ENCODE data around the gene PTPDC1. TPM values are rescaled to one million over a fixed set of nuclear protein-coding genes. Genes with fewer than 3 reads are reported as not detected.

Gene PTPDC1, protein sequence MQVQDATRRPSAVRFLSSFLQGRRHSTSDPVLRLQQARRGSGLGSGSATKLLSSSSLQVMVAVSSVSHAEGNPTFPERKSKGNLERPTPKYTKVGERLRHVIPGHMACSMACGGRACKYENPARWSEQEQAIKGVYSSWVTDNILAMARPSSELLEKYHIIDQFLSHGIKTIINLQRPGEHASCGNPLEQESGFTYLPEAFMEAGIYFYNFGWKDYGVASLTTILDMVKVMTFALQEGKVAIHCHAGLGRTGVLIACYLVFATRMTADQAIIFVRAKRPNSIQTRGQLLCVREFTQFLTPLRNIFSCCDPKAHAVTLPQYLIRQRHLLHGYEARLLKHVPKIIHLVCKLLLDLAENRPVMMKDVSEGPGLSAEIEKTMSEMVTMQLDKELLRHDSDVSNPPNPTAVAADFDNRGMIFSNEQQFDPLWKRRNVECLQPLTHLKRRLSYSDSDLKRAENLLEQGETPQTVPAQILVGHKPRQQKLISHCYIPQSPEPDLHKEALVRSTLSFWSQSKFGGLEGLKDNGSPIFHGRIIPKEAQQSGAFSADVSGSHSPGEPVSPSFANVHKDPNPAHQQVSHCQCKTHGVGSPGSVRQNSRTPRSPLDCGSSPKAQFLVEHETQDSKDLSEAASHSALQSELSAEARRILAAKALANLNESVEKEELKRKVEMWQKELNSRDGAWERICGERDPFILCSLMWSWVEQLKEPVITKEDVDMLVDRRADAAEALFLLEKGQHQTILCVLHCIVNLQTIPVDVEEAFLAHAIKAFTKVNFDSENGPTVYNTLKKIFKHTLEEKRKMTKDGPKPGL
- 1 to 10 TPM; 5.7 to 6.2 TPM for total RNA-seq
- 1.8 TPM for polyA plus RNA-seq

DNA sequence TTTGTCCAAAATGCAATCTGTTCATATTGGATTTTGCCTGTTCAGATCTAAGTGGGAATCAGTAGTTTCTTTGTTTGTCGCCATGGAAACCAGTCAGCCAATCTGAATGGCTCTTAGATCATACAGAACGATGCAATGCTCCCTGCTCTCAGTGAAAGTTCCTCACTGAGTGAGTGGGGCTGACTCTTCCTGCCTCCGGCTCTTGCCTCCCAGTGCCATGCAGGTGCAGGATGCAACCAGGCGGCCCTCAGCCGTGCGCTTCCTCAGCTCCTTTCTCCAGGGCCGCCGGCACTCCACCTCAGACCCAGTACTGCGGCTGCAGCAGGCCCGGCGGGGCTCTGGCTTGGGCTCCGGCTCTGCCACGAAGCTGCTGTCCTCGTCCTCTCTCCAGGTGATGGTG lies at the start of gene PTPDC1:
Gene PTPDC1 (plus strand): TSS at position 151 of the 400 bp plus-strand sequence. CDS start 67 bp downstream, at position 218.
- CTCF ChIA-PET, result no interaction called here
- Mint-ChIP-seq H3K27ac (peak within 1 kb of the TSS in 1 of 8 donors; percentile 17), H3K36me3 (peaks cover 4 to 12% (median 6%) of the 10 kb centered on the region in 3 donors), H3K4me3 (peak within 1 kb of the TSS in 1 of 7 donors; percentile 7), H3K4me1 (no peaks in the 10 kb centered on the region), H3K9me3 (no peaks in the 10 kb centered on the region), H3K27me3 (no peaks in the 10 kb centered on the region)
- H3K4me3 ChIP-seq (ENCODE audit: low read length), result no peak within 1 kb of the TSS
- no peaks in the 10 kb centered on the region for H3K27me3 ChIP-seq (ENCODE audit: insufficient read depth, low read length, poor library complexity, severe bottlenecking)
- DNase-seq, result no peak
- H3K36me3 ChIP-seq (ENCODE audit: insufficient read depth, low read length), result no peaks in the 10 kb centered on the region
- H3K4me1 ChIP-seq (ENCODE audit: insufficient read depth, low read length), result no peaks in the 10 kb centered on the region
- H3K9me3 ChIP-seq (ENCODE audit: low read length), result no peaks in the 10 kb centered on the region
- peak within 1 kb of the TSS; percentile 14 for H3K27ac ChIP-seq (ENCODE audit: low read depth, low read length)
- POLR2A ChIA-PET, result no interaction called here

DNA sequence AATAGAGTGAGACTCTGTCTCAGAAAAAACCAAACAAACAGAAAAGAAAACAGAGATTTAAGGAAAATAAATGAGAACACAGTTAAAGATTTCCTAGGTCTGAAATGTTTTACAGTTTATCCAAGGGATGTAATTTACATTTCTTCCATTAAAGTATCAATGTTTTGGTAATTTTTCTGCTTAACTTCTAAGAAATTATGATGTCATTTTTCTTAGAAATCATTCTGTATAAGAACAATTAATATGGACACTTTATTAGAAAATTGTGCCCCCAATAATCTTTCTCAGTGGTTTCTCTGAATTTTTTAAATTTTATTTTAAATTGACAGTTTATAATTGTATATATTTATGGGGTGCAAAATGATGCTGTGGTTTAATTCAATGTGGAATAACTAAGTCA lies 49.8 kb upstream of the PTPDC1 start:
- H3K27me3 Mint-ChIP-seq, result peaks cover 0 to 2% of the 10 kb centered on the region in 2 donors

DNA sequence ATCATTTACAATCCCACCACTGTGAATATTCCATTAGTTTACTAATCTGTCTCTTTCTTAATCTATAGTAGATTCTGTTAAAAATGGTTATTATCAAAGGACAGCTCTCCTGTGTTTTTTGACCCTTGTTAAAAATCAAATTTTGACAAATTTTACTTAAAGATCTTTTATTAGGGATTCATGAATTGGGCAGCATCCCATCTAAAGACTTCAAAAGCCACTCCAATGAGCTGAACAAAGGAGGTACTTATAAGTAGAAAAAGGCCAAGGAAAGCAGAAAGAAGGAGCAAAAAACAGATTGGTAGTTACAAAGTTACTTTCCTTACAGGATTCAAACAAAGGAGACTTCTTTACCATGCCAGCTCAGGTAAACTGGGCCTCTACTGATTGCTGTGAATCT lies 44.5 kb upstream of the PTPDC1 start:
- no peaks in the 10 kb centered on the region for H3K36me3 ChIP-seq (ENCODE audit: insufficient read depth, low read length)
- no peak for DNase-seq
- Mint-ChIP-seq H3K27me3 (no peaks in the 10 kb centered on the region), H3K9me3 (no peaks in the 10 kb centered on the region), H3K4me3 (no peak overlapping the region), H3K36me3 (peaks cover 0 to 2% (median 0%) of the 10 kb centered on the region in 3 donors), H3K27ac (no peak overlapping the region), H3K4me1 (no peaks in the 10 kb centered on the region)
- H3K4me1 ChIP-seq (ENCODE audit: insufficient read depth, low read length), result no peaks in the 10 kb centered on the region
- CTCF ChIA-PET, result no interaction called here
- no peak overlapping the region for H3K27ac ChIP-seq (ENCODE audit: low read depth, low read length)
- POLR2A ChIA-PET, result no interaction called here
- H3K9me3 ChIP-seq (ENCODE audit: low read length), result no peaks in the 10 kb centered on the region
- H3K4me3 ChIP-seq (ENCODE audit: low read length), result no peak overlapping the region
- H3K27me3 ChIP-seq (ENCODE audit: insufficient read depth, low read length, poor library complexity, severe bottlenecking), result no peaks in the 10 kb centered on the region

More for the DNA sequence above, 49.8 kb upstream of the PTPDC1 start:
- no peak for DNase-seq
- Mint-ChIP-seq H3K4me3 (peak overlapping the region in 1 of 7 donors; percentile 10), H3K4me1 (peaks cover 18 to 28% (median 27%) of the 10 kb centered on the region in 3 donors), H3K27ac (no peak overlapping the region), H3K36me3 (peaks cover 0 to 4% (median 0%) of the 10 kb centered on the region in 3 donors), H3K9me3 (no peaks in the 10 kb centered on the region)
- ChIA-PET POLR2A (no interaction called here), CTCF (no interaction called here)
- Histone ChIP-seq H3K4me3 (ENCODE audit: low read length) (no peak overlapping the region), H3K9me3 (ENCODE audit: low read length) (no peaks in the 10 kb centered on the region), H3K27me3 (ENCODE audit: insufficient read depth, low read length, poor library complexity, severe bottlenecking) (no peaks in the 10 kb centered on the region), H3K36me3 (ENCODE audit: insufficient read depth, low read length) (no peaks in the 10 kb centered on the region), H3K27ac (ENCODE audit: low read depth, low read length) (no peak overlapping the region), H3K4me1 (ENCODE audit: insufficient read depth, low read length) (peaks cover 14% of the 10 kb centered on the region)

DNA sequence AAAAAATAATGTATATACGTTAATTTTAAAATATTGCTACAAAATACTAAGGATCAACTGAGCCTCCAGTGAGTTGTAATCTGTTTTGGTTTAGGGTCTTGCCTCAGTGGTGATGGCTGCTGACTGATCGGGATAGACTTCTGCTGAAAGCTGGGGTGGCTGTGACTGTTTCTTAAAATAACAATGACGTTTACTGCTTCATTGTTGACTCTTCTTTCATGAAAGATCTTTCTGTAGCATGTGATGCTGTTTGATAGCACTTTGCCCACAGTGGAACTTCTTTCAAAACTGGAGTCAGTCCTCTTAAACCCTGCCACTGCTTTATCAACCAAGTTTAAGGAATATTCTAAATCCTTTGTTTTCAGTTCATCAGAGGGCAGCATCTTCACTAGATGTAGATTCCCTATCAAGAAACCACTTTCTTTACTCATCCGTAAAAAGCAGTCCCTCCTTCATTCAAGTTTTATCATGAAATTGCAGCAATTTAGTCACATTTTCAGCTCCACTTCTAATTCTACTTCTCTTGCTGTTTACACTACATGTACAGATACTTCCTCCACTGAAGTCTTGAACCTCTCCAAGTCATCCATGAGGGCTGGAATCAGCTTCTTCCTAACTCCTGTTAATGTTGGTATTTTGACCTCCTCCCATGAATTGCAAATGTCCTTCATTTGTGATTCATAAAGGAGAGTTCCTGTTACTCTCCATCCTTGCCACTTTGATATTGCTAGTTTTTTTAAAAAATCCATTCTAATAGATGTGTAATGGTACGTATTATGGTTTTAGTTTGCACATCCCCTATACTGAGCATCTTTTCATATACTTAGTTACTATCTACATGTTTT lies 41.5 kb upstream of the PTPDC1 start:
- no peaks in the 10 kb centered on the region for H3K36me3 ChIP-seq (ENCODE audit: insufficient read depth, low read length)
- no peak overlapping the region for H3K4me3 Mint-ChIP-seq
- no peak overlapping the region for H3K4me3 ChIP-seq (ENCODE audit: low read length)
- POLR2A ChIA-PET, result no interaction called here
- DNase-seq, result no peak
- H3K4me1 ChIP-seq (ENCODE audit: insufficient read depth, low read length), result no peaks in the 10 kb centered on the region
- no peaks in the 10 kb centered on the region for H3K27me3 Mint-ChIP-seq
- H3K4me1 Mint-ChIP-seq, result no peaks in the 10 kb centered on the region
- no peak overlapping the region for H3K27ac Mint-ChIP-seq
- H3K36me3 Mint-ChIP-seq, result peaks cover 0 to 2% (median 0%) of the 10 kb centered on the region in 3 donors
- CTCF ChIA-PET, result no interaction called here
- H3K9me3 ChIP-seq (ENCODE audit: low read length), result no peaks in the 10 kb centered on the region
- H3K27me3 ChIP-seq (ENCODE audit: insufficient read depth, low read length, poor library complexity, severe bottlenecking), result no peaks in the 10 kb centered on the region
- H3K9me3 Mint-ChIP-seq, result no peaks in the 10 kb centered on the region
- H3K27ac ChIP-seq (ENCODE audit: low read depth, low read length), result no peak overlapping the region

DNA sequence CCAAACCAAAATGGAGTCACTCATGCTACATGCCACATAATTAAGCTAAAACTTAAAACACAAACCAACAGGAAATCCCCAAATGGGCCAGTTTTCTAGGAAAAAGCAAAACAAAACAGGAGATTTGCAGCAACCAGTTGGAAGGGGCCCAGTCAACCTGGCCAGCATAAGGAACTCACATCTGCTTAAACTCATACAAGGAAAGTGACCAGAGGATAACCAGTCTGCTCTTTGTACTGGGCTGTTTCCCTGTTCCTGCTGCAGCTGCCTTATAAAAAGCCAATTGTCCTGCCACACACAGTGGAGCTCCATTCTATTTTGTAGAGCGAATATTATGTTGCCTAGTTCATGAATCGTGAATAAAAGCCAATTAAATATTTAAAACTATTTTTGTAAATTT lies 29.5 kb upstream of the PTPDC1 start:
- no peaks in the 10 kb centered on the region for H3K4me1 Mint-ChIP-seq
- Histone ChIP-seq H3K27me3 (ENCODE audit: insufficient read depth, low read length, poor library complexity, severe bottlenecking) (no peaks in the 10 kb centered on the region), H3K9me3 (ENCODE audit: low read length) (no peaks in the 10 kb centered on the region), H3K4me3 (ENCODE audit: low read length) (no peak overlapping the region), H3K36me3 (ENCODE audit: insufficient read depth, low read length) (no peaks in the 10 kb centered on the region), H3K4me1 (ENCODE audit: insufficient read depth, low read length) (no peaks in the 10 kb centered on the region), H3K27ac (ENCODE audit: low read depth, low read length) (no peak overlapping the region)
- no peak overlapping the region for H3K27ac Mint-ChIP-seq
- no peak for DNase-seq
- peaks cover 2 to 10% (median 9%) of the 10 kb centered on the region in 3 donors for H3K36me3 Mint-ChIP-seq
- CTCF ChIA-PET, result interaction anchor here (0.9 kb wide), 1 partner anchor 11 kb away, joined by 3 read pairs; no protein-coding TSS in a partner anchor
- H3K4me3 Mint-ChIP-seq, result no peak overlapping the region
- peaks cover 2 to 10% (median 5%) of the 10 kb centered on the region in 5 donors for H3K9me3 Mint-ChIP-seq
- no peaks in the 10 kb centered on the region for H3K27me3 Mint-ChIP-seq
- POLR2A ChIA-PET, result no interaction called here

DNA sequence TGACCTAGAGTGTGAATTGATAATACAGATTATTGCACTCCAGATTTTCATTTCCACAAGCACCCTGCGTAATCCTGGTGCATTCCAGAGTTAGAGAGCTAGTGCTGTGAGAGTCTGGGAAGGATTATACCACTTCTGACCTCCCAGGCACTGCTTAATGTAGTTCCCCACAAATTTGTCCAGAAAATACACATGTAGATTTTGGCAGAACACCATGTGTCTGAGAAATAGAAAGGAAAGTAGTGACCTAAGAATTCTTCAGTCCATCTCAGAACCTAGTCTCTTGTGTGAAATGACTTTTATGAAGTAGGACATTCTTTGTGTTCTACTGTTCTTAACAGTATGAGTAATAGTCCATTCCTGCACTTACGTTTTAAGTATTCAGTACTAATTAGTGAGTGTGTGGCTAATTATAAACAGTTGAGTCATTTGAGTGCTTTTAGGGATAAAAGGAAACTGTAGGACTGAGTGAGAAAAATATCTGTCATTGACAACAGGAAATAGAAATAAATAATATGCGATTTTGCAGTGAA lies 27.8 kb upstream of the PTPDC1 start:
- CTCF ChIA-PET, result interaction anchor here (0.8 kb wide), 1 partner anchor 25 kb away, joined by 3 read pairs; no protein-coding TSS in a partner anchor
- no peak overlapping the region for H3K27ac Mint-ChIP-seq
- H3K9me3 ChIP-seq (ENCODE audit: low read length), result no peaks in the 10 kb centered on the region
- H3K27ac ChIP-seq (ENCODE audit: low read depth, low read length), result no peak overlapping the region
- peaks cover 5 to 16% (median 9%) of the 10 kb centered on the region in 5 donors for H3K9me3 Mint-ChIP-seq
- H3K4me1 Mint-ChIP-seq, result no peaks in the 10 kb centered on the region
- H3K4me3 Mint-ChIP-seq, result no peak overlapping the region
- no peak for DNase-seq
- H3K36me3 Mint-ChIP-seq, result peaks cover 5 to 13% (median 12%) of the 10 kb centered on the region in 3 donors
- POLR2A ChIA-PET, result no interaction called here
- H3K4me3 ChIP-seq (ENCODE audit: low read length), result no peak overlapping the region
- no peaks in the 10 kb centered on the region for H3K36me3 ChIP-seq (ENCODE audit: insufficient read depth, low read length)
- H3K27me3 Mint-ChIP-seq, result no peaks in the 10 kb centered on the region
- H3K27me3 ChIP-seq (ENCODE audit: insufficient read depth, low read length, poor library complexity, severe bottlenecking), result no peaks in the 10 kb centered on the region
- no peaks in the 10 kb centered on the region for H3K4me1 ChIP-seq (ENCODE audit: insufficient read depth, low read length)

DNA sequence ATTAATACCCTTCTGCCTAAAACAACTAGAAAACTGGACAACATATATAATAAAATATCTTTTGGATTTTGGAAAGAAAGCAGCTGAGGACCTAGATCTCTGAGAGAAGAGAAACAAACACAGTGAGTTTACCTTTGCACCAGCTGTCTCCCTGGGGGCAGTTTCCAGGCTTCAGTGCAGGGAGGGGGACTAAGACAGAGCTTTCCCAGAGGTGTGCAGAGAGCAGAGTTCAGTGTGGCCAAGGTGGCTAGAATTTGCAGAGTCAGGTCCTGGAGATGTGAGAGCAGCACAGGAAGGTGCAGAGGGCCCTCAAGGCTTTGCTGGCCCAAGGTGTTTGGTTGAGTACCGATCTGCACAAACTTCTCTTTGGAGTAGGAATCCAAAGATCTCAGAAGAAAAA lies 26.3 kb upstream of the PTPDC1 start:
- no peak overlapping the region for H3K27ac Mint-ChIP-seq
- H3K27me3 ChIP-seq (ENCODE audit: insufficient read depth, low read length, poor library complexity, severe bottlenecking), result no peaks in the 10 kb centered on the region
- POLR2A ChIA-PET, result interaction anchor here (0.5 kb wide), 1 partner anchor 1105 kb away, joined by 3 read pairs; no protein-coding TSS in a partner anchor
- H3K36me3 Mint-ChIP-seq, result peaks cover 7 to 23% (median 17%) of the 10 kb centered on the region in 3 donors
- no peaks in the 10 kb centered on the region for H3K27me3 Mint-ChIP-seq
- H3K4me3 Mint-ChIP-seq, result no peak overlapping the region
- H3K4me3 ChIP-seq (ENCODE audit: low read length), result no peak overlapping the region
- DNase-seq, result no peak
- no peaks in the 10 kb centered on the region for H3K36me3 ChIP-seq (ENCODE audit: insufficient read depth, low read length)
- CTCF ChIA-PET, result interaction anchor here (10.3 kb wide), 1 partner anchor 156 kb away, joined by 168 read pairs; no protein-coding TSS in a partner anchor
- H3K27ac ChIP-seq (ENCODE audit: low read depth, low read length), result no peak overlapping the region
- no peaks in the 10 kb centered on the region for H3K9me3 ChIP-seq (ENCODE audit: low read length)
- H3K9me3 Mint-ChIP-seq, result peaks cover 7 to 26% (median 15%) of the 10 kb centered on the region in 5 donors
- H3K4me1 Mint-ChIP-seq, result no peaks in the 10 kb centered on the region
- H3K4me1 ChIP-seq (ENCODE audit: insufficient read depth, low read length), result no peaks in the 10 kb centered on the region

Measured in CD8-positive, alpha-beta memory T cell (primary cell).